H9 (cell line): ENCODE measurements around the gene RAD18. TPM values are rescaled to one million over a fixed set of nuclear protein-coding genes. Genes with fewer than 3 reads are reported as not detected.

Experiments used
- DNase-seq: peaks from one replicate; pipeline ENCODE4 v3.0.0-alpha.2; 2017
- H2AFZ ChIP-seq: one replicate; pipeline ENCODE4 v1.6.1; 2013; ENCODE audit warnings: mild to moderate bottlenecking, low read length, control low read depth, moderate library complexity
- H2AK5ac ChIP-seq: 2 replicates; pipeline ENCODE4 v1.6.1; 2013; ENCODE audit warnings: low read length, control low read depth, mixed read lengths; ENCODE audit not compliant: insufficient read length
- H2BK120ac ChIP-seq: one replicate; pipeline ENCODE4 v1.6.1; 2013; ENCODE audit warnings: low read depth, mild to moderate bottlenecking, low read length, control low read depth, inconsistent platforms; ENCODE audit not compliant: poor library complexity, severe bottlenecking
- H2BK12ac ChIP-seq: 2 replicates; pipeline ENCODE4 v1.6.1; 2013; ENCODE audit warnings: low read length, control low read depth, mixed read lengths, low read depth; ENCODE audit not compliant: insufficient read length
- H2BK15ac ChIP-seq: 2 replicates; pipeline ENCODE4 v1.6.1; 2013; ENCODE audit warnings: low read depth, low read length, control low read depth
- H2BK20ac ChIP-seq: one replicate; pipeline ENCODE4 v1.6.1; 2013; ENCODE audit warnings: low read depth, mild to moderate bottlenecking, low read length, control low read depth, inconsistent platforms; ENCODE audit not compliant: poor library complexity, severe bottlenecking
- H2BK5ac ChIP-seq: 2 replicates; pipeline ENCODE4 v1.6.1; 2013; ENCODE audit warnings: low read length, control low read depth, mixed read lengths; ENCODE audit not compliant: insufficient read length
- H3K14ac ChIP-seq: 2 replicates; pipeline ENCODE4 v1.6.1; 2013; ENCODE audit warnings: low read length, control low read depth; ENCODE audit not compliant: insufficient read depth
- H3K18ac ChIP-seq: 2 replicates; pipeline ENCODE4 v1.6.1; 2013; ENCODE audit warnings: low read depth, mild to moderate bottlenecking, mixed read lengths, low read length, control low read depth; ENCODE audit not compliant: insufficient read length
- H3K23ac ChIP-seq: 2 replicates; pipeline ENCODE4 v1.6.1; 2013; ENCODE audit warnings: low read length, control low read depth, mixed read lengths, low read depth; ENCODE audit not compliant: insufficient read length
- H3K23me2 ChIP-seq: 2 replicates; pipeline ENCODE4 v1.6.1; 2013; ENCODE audit warnings: low read depth, mild to moderate bottlenecking, mixed read lengths, low read length, control low read depth; ENCODE audit not compliant: insufficient read length, poor library complexity, severe bottlenecking
- H3K27ac ChIP-seq: 2 replicates; pipeline ENCODE4 v1.5.1; 2013; ENCODE audit warnings: low read length, control low read depth, mixed read lengths, low read depth; ENCODE audit not compliant: insufficient read length
- H3K27me3 ChIP-seq: 2 replicates; pipeline ENCODE4 v1.6.1; 2013; ENCODE audit warnings: low read length, control low read depth, inconsistent platforms; ENCODE audit not compliant: insufficient read depth
- H3K4ac ChIP-seq: 2 replicates; pipeline ENCODE4 v1.6.1; 2013; ENCODE audit warnings: low read depth, mild to moderate bottlenecking, control low read depth, inconsistent platforms, low read length, moderate library complexity
- H3K4me1 ChIP-seq: 2 replicates; pipeline ENCODE4 v1.6.1; 2013; ENCODE audit warnings: low read length, control low read depth, inconsistent platforms; ENCODE audit not compliant: insufficient read depth
- H3K4me2 ChIP-seq: 2 replicates; pipeline ENCODE4 v1.6.1; 2013; ENCODE audit warnings: low read length, control low read depth, mixed read lengths; ENCODE audit not compliant: insufficient read length, insufficient read depth
- H3K56ac ChIP-seq: 2 replicates; pipeline ENCODE4 v1.6.1; 2013; ENCODE audit warnings: low read depth, mild to moderate bottlenecking, mixed read lengths, low read length, control low read depth; ENCODE audit not compliant: insufficient read length
- H3K79me1 ChIP-seq: 2 replicates; pipeline ENCODE4 v1.6.1; 2013; ENCODE audit warnings: low read depth, mild to moderate bottlenecking, moderate library complexity, low read length, control low read depth, inconsistent platforms; ENCODE audit not compliant: insufficient read depth, poor library complexity, severe bottlenecking
- H3K79me2 ChIP-seq: 2 replicates; pipeline ENCODE4 v1.6.1; 2013; ENCODE audit warnings: low read length, control low read depth, inconsistent platforms; ENCODE audit not compliant: insufficient read depth
- H3K9ac ChIP-seq: 2 replicates; pipeline ENCODE4 v1.6.1; 2013; ENCODE audit warnings: low read length, control low read depth, mixed read lengths; ENCODE audit not compliant: insufficient read length; ENCODE audit errors: extremely low read depth
- H3K9me3 ChIP-seq: one replicate; pipeline ENCODE4 v1.6.1; 2013; ENCODE audit warnings: low read depth, low read length, inconsistent platforms; ENCODE audit not compliant: control insufficient read depth
- H3T11ph ChIP-seq: one replicate; pipeline ENCODE4 v1.6.1; 2013; ENCODE audit warnings: mild to moderate bottlenecking, low read length, control low read depth, inconsistent platforms
- H4K20me1 ChIP-seq: one replicate; pipeline ENCODE4 v1.6.1; 2013; ENCODE audit not compliant: control insufficient read depth, insufficient read length, insufficient read depth
- H4K5ac ChIP-seq: 2 replicates; pipeline ENCODE4 v1.6.1; 2013; ENCODE audit warnings: low read depth, mild to moderate bottlenecking, mixed read lengths, low read length, control low read depth; ENCODE audit not compliant: insufficient read length
- H4K8ac ChIP-seq: replicated peaks from 2 replicates; pipeline ENCODE4 v1.6.1; 2013; ENCODE audit warnings: low read length, control low read depth, mixed read lengths, low read depth; ENCODE audit not compliant: insufficient read length
- H4K91ac ChIP-seq: 2 replicates; pipeline ENCODE4 v1.6.1; 2013; ENCODE audit warnings: low read depth, mild to moderate bottlenecking, moderate library complexity, mixed read lengths, low read length, control low read depth; ENCODE audit not compliant: insufficient read length
- H3K27ac Mint-ChIP-seq, 3 experiments: 2 replicates in 2 of 3; 3 replicates in 1 of 3; pipeline ENCODE4 v1.8.0; 2020 to 2021; ENCODE audit warnings: mixed read lengths in 3 of 3, mild to moderate bottlenecking in 1 of 3, moderate library complexity in 1 of 3
- H3K27me3 Mint-ChIP-seq: 2 replicates; pipeline ENCODE4 v1.8.0; 2021; ENCODE audit warnings: low read depth, mild to moderate bottlenecking, moderate library complexity, mixed read lengths
- H3K36me3 Mint-ChIP-seq, 3 experiments: 2 replicates in 2 of 3; 3 replicates in 1 of 3; pipeline ENCODE4 v1.8.0; 2020 to 2021; ENCODE audit warnings: low read depth in 3 of 3, mixed read lengths in 3 of 3; ENCODE audit not compliant: insufficient read depth in 1 of 3
- H3K4me1 Mint-ChIP-seq, 2 experiments: 2 replicates each; pipeline ENCODE4 v1.8.0; 2020; ENCODE audit warnings: mixed read lengths in 2 of 2
- H3K4me3 Mint-ChIP-seq, 2 experiments: 2 replicates in 1 of 2; 3 replicates in 1 of 2; pipeline ENCODE4 v1.8.0; 2020 to 2021; ENCODE audit warnings: mild to moderate bottlenecking in 2 of 2, mixed read lengths in 2 of 2, moderate library complexity in 1 of 2
- H3K9me3 Mint-ChIP-seq, 2 experiments: 2 replicates in 1 of 2; 3 replicates in 1 of 2; pipeline ENCODE4 v1.8.0; 2020; ENCODE audit warnings: mild to moderate bottlenecking in 2 of 2, mixed read lengths in 2 of 2, moderate library complexity in 1 of 2
- CTCF ChIP-seq: fragments of 200-600 bp; sonication (generic); conservative IDR thresholded peaks from 3 replicates; pipeline ENCODE4 v1.8.0; 2021; ENCODE audit warnings: antibody characterized with exemption, mild to moderate bottlenecking
- WGBS: extraction: QIAGEN DNeasy Blood & Tissue Kit; methylation state at CpG from one replicate; pipeline ENCODE4 v1.1.7; 2013; ENCODE audit warnings: missing lambda C conversion rate, low lambda C conversion rate, mixed read lengths; ENCODE audit not compliant: insufficient read length; ENCODE audit errors: extremely low coverage; 5-methylcytosine and 5-hydroxymethylcytosine counted together
- total RNA-seq: library from RNA; stranded (reverse); gene quantifications from 2 replicates; pipeline ENCODE4 v1.2.1, GENCODE V29; 2021

Gene RAD18
- total RNA-seq, 1 experiment from 2014 or later = 27.8 TPM

- no peak overlapping the region for H3K14ac ChIP-seq
- WGBS = 100% methylated on average over 1 of the region's 5 CpGs
- no peak overlapping the region for H2BK20ac ChIP-seq
- no peak overlapping the region for H2BK120ac ChIP-seq
- no peaks in the 10 kb centered on the region for H4K20me1 ChIP-seq
- no peak overlapping the region for H3K18ac ChIP-seq
- no peak overlapping the region for H2BK12ac ChIP-seq
- no peaks in the 10 kb centered on the region for H3K79me2 ChIP-seq
- no peak overlapping the region for H2AK5ac ChIP-seq
- H3K23me2 ChIP-seq = no peaks in the 10 kb centered on the region
- H3K4me1 ChIP-seq = no peaks in the 10 kb centered on the region
- Mint-ChIP-seq H3K4me1 (peaks cover 0 to 8% of the 10 kb centered on the region in 2 experiments; a peak in 3 of 4 replicates), H3K9me3 (no peaks in the 10 kb centered on the region), H3K27ac (no peak overlapping the region), H3K27me3 (no peaks in the 10 kb centered on the region), H3K4me3 (no peak overlapping the region), H3K36me3 (peaks cover 3 to 14% (median 6%) of the 10 kb centered on the region in 3 experiments; a peak in 5 of 7 replicates)
- H2AFZ ChIP-seq = no peak overlapping the region
- no peaks in the 10 kb centered on the region for H3K79me1 ChIP-seq
- no peak overlapping the region for H4K8ac ChIP-seq
- no peak overlapping the region for H3K9ac ChIP-seq
- H2BK15ac ChIP-seq = no peak overlapping the region
- no peaks in the 10 kb centered on the region for H3K27me3 ChIP-seq
- no peak overlapping the region for H3T11ph ChIP-seq
- H4K5ac ChIP-seq = no peak overlapping the region
- H3K27ac ChIP-seq = no peak overlapping the region
- no peaks in the 10 kb centered on the region for H3K9me3 ChIP-seq
- no peak overlapping the region for H3K23ac ChIP-seq
- H3K56ac ChIP-seq = no peak overlapping the region
- no peak overlapping the region for H2BK5ac ChIP-seq
- DNase-seq = no peak
- no peak for TF ChIP-seq CTCF
- no peak overlapping the region for H3K4me2 ChIP-seq
- no peak overlapping the region for H4K91ac ChIP-seq
- no peak overlapping the region for H3K4ac ChIP-seq
These were observed 60.1 kb downstream of the RAD18 start for GRCh38 chr3:8903191-8903590.
